K562 (cell line): ENCODE results near the gene HOXD12. TPM values are rescaled to one million over a fixed set of nuclear protein-coding genes. Genes with fewer than 3 reads are reported as not detected.

Experiments
- BMI1 ChIP-seq: fragments of 150-350 bp; IDR thresholded peaks from 2 replicates; pipeline ENCODE4 v1.6.1; 2014; ENCODE audit warnings: low read length
- BRD9 ChIP-seq: fragments of 450-650 bp; IDR thresholded peaks from 2 replicates; pipeline ENCODE4 v1.6.1; 2018; ENCODE audit warnings: low read depth; ENCODE audit not compliant: partially characterized antibody
- CBX1 ChIP-seq: sonication (generic); IDR thresholded peaks from 2 replicates; pipeline ENCODE4 v1.6.1; 2016; ENCODE audit warnings: antibody characterized with exemption, low read depth, mild to moderate bottlenecking
- CBX2 ChIP-seq: fragments of 200-600 bp; sonication (generic); IDR thresholded peaks from one replicate; pipeline ENCODE4 v1.6.1; 2012; ENCODE audit warnings: mild to moderate bottlenecking, low read length, inconsistent platforms; ENCODE audit not compliant: insufficient read depth, poor library complexity, severe bottlenecking
- CBX3 ChIP-seq, 2 experiments: IDR thresholded peaks; 1 replicate in 1 of 2; 2 replicates in 1 of 2; pipeline ENCODE4 v1.6.1; 2012; ENCODE audit warnings: inconsistent platforms in 2 of 2, low read length in 2 of 2, borderline replicate concordance in 1 of 2, control low read depth in 1 of 2
- DLX4 ChIP-seq: fragments of 250-450 bp; sonication (Bioruptor Pico); IDR thresholded peaks from 2 replicates; pipeline ENCODE4 v1.6.1; 2021; ENCODE audit warnings: mild to moderate bottlenecking
- FOXA3 ChIP-seq, 2 experiments: fragments of 450-650 bp in 1 of 2; sonication (generic) in 1 of 2; formaldehyde crosslinking; IDR thresholded peaks in 1 of 2; conservative IDR thresholded peaks in 1 of 2; 2 replicates each; pipeline versions ENCODE4 v1.4.0 to v1.8.0; 2020 to 2022; ENCODE audit warnings: mild to moderate bottlenecking in 2 of 2, missing genetic modification reagents in 1 of 2
- FOXK2 ChIP-seq, 2 experiments: fragments of 450-650 bp; IDR thresholded peaks in 1 of 2; conservative IDR thresholded peaks in 1 of 2; 2 replicates each; pipeline ENCODE4 v1.6.1; 2016; ENCODE audit warnings: low read depth in 2 of 2, mild to moderate bottlenecking in 1 of 2
- MXI1 ChIP-seq: IDR thresholded peaks from 2 replicates; pipeline ENCODE4 v1.6.1; 2011; ENCODE audit warnings: low read depth, mild to moderate bottlenecking, improper control_type of control experiment, low read length
- PKNOX1 ChIP-seq: fragments of 450-650 bp; IDR thresholded peaks from 2 replicates; pipeline ENCODE4 v1.6.1; 2016
- PRDM10 ChIP-seq: fragments of 450-650 bp; IDR thresholded peaks from 2 replicates; pipeline ENCODE4 v1.6.1; 2018; ENCODE audit not compliant: partially characterized antibody
- SAFB ChIP-seq: fragments of 200-400 bp; formaldehyde crosslinking; IDR thresholded peaks from 2 replicates; pipeline ENCODE4 v1.6.1; 2017; ENCODE audit warnings: low read depth, low read length, borderline replicate concordance
- SMAD4 ChIP-seq: fragments of 250-450 bp; sonication (Bioruptor Pico); conservative IDR thresholded peaks from 2 replicates; pipeline ENCODE4 v1.8.0; 2021; ENCODE audit warnings: inconsistent platforms, mild to moderate bottlenecking, moderate library complexity
- SRF ChIP-seq, 2 experiments: fragments of 250-450, 450-650 bp in 1 of 2; sonication (Bioruptor Pico) in 1 of 2; sonication (generic) in 1 of 2; formaldehyde crosslinking; IDR thresholded peaks; 2 replicates each; pipeline versions ENCODE4 v1.5.0 to v1.5.1; 2020 to 2022; ENCODE audit warnings: mild to moderate bottlenecking in 1 of 2, missing genetic modification reagents in 1 of 2
- TBP ChIP-seq: optimal IDR thresholded peaks from 2 replicates; pipeline ENCODE3; 2011; ENCODE audit warnings: low read depth, low read length, improper control_type of control experiment
- THRAP3 ChIP-seq: fragments of 450-650 bp; IDR thresholded peaks from 2 replicates; pipeline ENCODE4 v1.6.1; 2016; ENCODE audit warnings: mild to moderate bottlenecking, inconsistent platforms, borderline replicate concordance
- ZNF12 ChIP-seq: sonication (generic); formaldehyde crosslinking; IDR thresholded peaks from 2 replicates; pipeline ENCODE4 v1.4.0; 2020; ENCODE audit warnings: mild to moderate bottlenecking, missing genetic modification reagents
- ZNF253 ChIP-seq: fragments of 250-450 bp; sonication (Bioruptor Pico); conservative IDR thresholded peaks from 2 replicates; pipeline ENCODE4 v1.6.1; 2021; ENCODE audit warnings: mild to moderate bottlenecking
- ZNF436 ChIP-seq: fragments of 250-450, 450-650 bp; sonication (Bioruptor Pico); formaldehyde crosslinking; IDR thresholded peaks from 2 replicates; pipeline ENCODE4 v1.7.0; 2020; ENCODE audit warnings: mild to moderate bottlenecking
- polyA plus RNA-seq, 8 experiments: library from polyadenylated mRNA; depleted of rRNA in 4 of 8; stranded (reverse) in 5 of 8; unstranded in 3 of 8; fragments of >200 nt; fragmentation: Nextera tagmentation in 2 of 8; fragmentation: Illumina TruSeq in 1 of 8; extraction: Ambion mirVana in 2 of 8; extraction: Trizol in 1 of 8; gene quantifications; 2 replicates each; pipeline versions ENCODE4 v1.2.1 to v1.2.3, GENCODE V29; 2011 to 2014; ENCODE audit warnings: inconsistent platforms in 1 of 8, missing spikeins in 1 of 8
- total RNA-seq, 7 experiments: library from RNA; depleted of rRNA in 6 of 7; stranded (reverse); fragments of >200 nt in 6 of 7; fragmentation: Illumina TruSeq in 2 of 7; extraction: Trizol in 2 of 7; gene quantifications; 2 replicates each; pipeline versions ENCODE4 v1.2.1 to v1.2.3, GENCODE V29; 2011 to 2021; ENCODE audit warnings: low replicate concordance in 1 of 7
- TF ChIP-seq, protein P1 (sequence below): fragments of 450-650 bp; formaldehyde crosslinking; IDR thresholded peaks from 2 replicates; pipeline ENCODE4 v1.4.0; 2022; ENCODE audit warnings: mild to moderate bottlenecking, moderate library complexity

The HOXD12 gene
- total and polyA plus RNA-seq, 9 of the 15 experiments (the other 6 are each of a cell fraction or from before 2014, with no cell fraction given) = not detected

- TF ChIP-seq CBX1 (no peak), MXI1 (no peak), THRAP3 (no peak), ZNF436 (no peak), PRDM10 (peak; percentile 25), FOXK2 (conservative IDR thresholded peaks at IDR 0.05 in 1 of 2, IDR thresholded peaks at IDR 0.05 in 1 of 2; ENCODE audit: low read depth in 2 of 2) (no peak), ZNF253 (CRISPR knock-in tag) (no peak), ZNF12 (CRISPR knock-in tag) (no peak), CBX2 (peak; percentile 97), SRF (CRISPR knock-in tag; IDR thresholded peaks at IDR 0.05) (peak in 1 of 2 experiments; percentile 90; a peak in 2 of 4 replicates), TBP (no peak), SMAD4 (CRISPR knock-in tag) (no peak), CBX3 (IDR thresholded peaks at IDR 0.05; ENCODE audit: borderline replicate concordance in 1 of 2, low read length in 2 of 2) (no peak), SAFB (no peak), PKNOX1 (no peak), BRD9 (no peak), BMI1 (peak; percentile 81; the same call in 1 of the 2 replicates), DLX4 (no peak), FOXA3 (CRISPR knock-in tag; conservative IDR thresholded peaks at IDR 0.05 in 1 of 2, IDR thresholded peaks at IDR 0.05 in 1 of 2) (no peak)
- TF ChIP-seq, protein P1, sequence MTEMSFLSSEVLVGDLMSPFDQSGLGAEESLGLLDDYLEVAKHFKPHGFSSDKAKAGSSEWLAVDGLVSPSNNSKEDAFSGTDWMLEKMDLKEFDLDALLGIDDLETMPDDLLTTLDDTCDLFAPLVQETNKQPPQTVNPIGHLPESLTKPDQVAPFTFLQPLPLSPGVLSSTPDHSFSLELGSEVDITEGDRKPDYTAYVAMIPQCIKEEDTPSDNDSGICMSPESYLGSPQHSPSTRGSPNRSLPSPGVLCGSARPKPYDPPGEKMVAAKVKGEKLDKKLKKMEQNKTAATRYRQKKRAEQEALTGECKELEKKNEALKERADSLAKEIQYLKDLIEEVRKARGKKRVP (CRISPR knock-in tag) = no peak
These were observed 3.2 kb upstream of the HOXD12 start (continued) for GRCh38 chr2:176096243-176096985.
